Esophagus squamous epithelium (tissue), 5 donors: ENCODE data around the gene TFAP2B. TPM values are rescaled to one million over a fixed set of nuclear protein-coding genes. Genes with fewer than 3 reads are reported as not detected.

Experiments
- DNase-seq: peaks from one replicate; lab custom pipeline; 2025; lab: John Stamatoyannopoulos, UW
- H3K27ac ChIP-seq, 4 donors: fragments of 200-600 bp; sonication (generic); one replicate each; pipeline ENCODE4 v1.5.1; 2016 to 2019; ENCODE audit warnings: mild to moderate bottlenecking in 1 of 4
- H3K27me3 ChIP-seq, 4 donors: fragments of 200-600 bp; sonication (generic); 1 replicate in 3 of 4; 2 replicates in 1 of 4; pipeline versions ENCODE4 v1.5.1 to v1.6.0; 2017 to 2021; ENCODE audit warnings: antibody characterized with exemption in 1 of 4
- H3K36me3 ChIP-seq, 3 donors: fragments of 200-600 bp; sonication (generic); one replicate each; pipeline ENCODE4 v1.5.1; 2016 to 2019
- H3K4me1 ChIP-seq, 3 donors: fragments of 200-600 bp; sonication (generic); one replicate each; pipeline ENCODE4 v1.5.1; 2017 to 2019
- H3K4me3 ChIP-seq, 4 donors: fragments of 200-600 bp; sonication (generic); 1 replicate in 3 of 4; 2 replicates in 1 of 4; pipeline ENCODE4 v1.5.1; 2016 to 2019; ENCODE audit warnings: mild to moderate bottlenecking in 2 of 4, moderate library complexity in 1 of 4
- H3K9me3 ChIP-seq, 3 donors: fragments of 200-600 bp; sonication (generic); one replicate each; pipeline ENCODE4 v1.5.1; 2016 to 2019
- POLR2A ChIP-seq, 4 donors: fragments of 450-650 bp; IDR thresholded peaks; one replicate each; pipeline ENCODE4 v1.6.1; 2017; ENCODE audit warnings: antibody characterized with exemption in 4 of 4, mild to moderate bottlenecking in 4 of 4, moderate library complexity in 3 of 4
- WGBS, 2 donors: methylation state at CpG; one replicate each; pipeline ENCODE4 v1.1.5; 2018; 5-methylcytosine and 5-hydroxymethylcytosine counted together
- intact Hi-C: fragments of 100-400 bp; cut with DNase I; formaldehyde crosslinking; loops from one replicate; pipeline ENCODE4 v1.15.0; 2022
- total RNA-seq, 4 donors: library from RNA; depleted of rRNA; stranded (reverse); fragments of >200 nt; gene quantifications; one replicate each; pipeline ENCODE4 v1.1.0, GENCODE V29; 2016
- TF ChIP-seq, protein P1 (sequence below), 6 experiments: fragments of 450-650 bp in 4 of 6; fragments of 200-600 bp in 2 of 6; sonication (generic) in 2 of 6; IDR thresholded peaks; one replicate each; pipeline ENCODE4 v1.5.1; 2016 to 2019; ENCODE audit warnings: antibody characterized with exemption in 6 of 6, mild to moderate bottlenecking in 4 of 6, moderate library complexity in 4 of 6
- donor health status: DM: yes; HTN: yes; CAD: no.

The TFAP2B gene
- total RNA-seq: 1 to 10 TPM in 3 of 4 donors, under 1 TPM in 1; 0.35 to 4.4 (median 1.8) TPM

DNA sequence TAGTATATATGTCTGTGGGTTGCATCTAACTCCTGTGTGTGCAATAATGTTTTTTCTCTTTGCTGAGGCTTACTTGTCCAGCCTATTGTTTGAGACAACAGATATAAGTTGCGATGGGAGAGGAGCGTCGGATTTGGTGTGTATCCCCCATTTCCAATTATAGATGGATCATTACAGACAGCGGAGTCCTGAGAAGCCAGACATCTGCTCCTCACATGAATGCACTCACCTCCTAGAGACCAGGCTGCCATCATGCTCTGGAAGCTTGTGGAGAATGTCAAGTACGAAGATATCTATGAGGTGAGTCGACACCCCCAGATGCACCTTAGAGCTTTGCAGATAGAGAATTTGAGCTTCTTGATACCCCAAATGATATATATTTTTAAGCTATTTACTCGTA, at the start of gene TFAP2B:
Gene TFAP2B, plus strand, starts transcription at position 199 of the 400 bp plus-strand sequence. Its CDS starts 21 bp downstream, at position 220.
- Histone ChIP-seq H3K36me3 (no peaks in the 10 kb centered on the region), H3K9me3 (no peaks in the 10 kb centered on the region), H3K27me3 (peaks cover 0 to 85% (median 7%) of the 10 kb centered on the region in 4 donors), H3K27ac (peak within 1 kb of the TSS; percentile 61 to 96 (median 89)), H3K4me3 (peak within 1 kb of the TSS; percentile 42 to 64 (median 59)), H3K4me1 (peaks cover 3 to 80% (median 12%) of the 10 kb centered on the region in 3 donors)
- DNase-seq: no peak
- intact Hi-C loops: loop anchor here (5.0 to 10.0 kb wide), 2 partner anchors 724 to 1226 kb away; no protein-coding TSS in a partner anchor
- TF ChIP-seq, protein P1, sequence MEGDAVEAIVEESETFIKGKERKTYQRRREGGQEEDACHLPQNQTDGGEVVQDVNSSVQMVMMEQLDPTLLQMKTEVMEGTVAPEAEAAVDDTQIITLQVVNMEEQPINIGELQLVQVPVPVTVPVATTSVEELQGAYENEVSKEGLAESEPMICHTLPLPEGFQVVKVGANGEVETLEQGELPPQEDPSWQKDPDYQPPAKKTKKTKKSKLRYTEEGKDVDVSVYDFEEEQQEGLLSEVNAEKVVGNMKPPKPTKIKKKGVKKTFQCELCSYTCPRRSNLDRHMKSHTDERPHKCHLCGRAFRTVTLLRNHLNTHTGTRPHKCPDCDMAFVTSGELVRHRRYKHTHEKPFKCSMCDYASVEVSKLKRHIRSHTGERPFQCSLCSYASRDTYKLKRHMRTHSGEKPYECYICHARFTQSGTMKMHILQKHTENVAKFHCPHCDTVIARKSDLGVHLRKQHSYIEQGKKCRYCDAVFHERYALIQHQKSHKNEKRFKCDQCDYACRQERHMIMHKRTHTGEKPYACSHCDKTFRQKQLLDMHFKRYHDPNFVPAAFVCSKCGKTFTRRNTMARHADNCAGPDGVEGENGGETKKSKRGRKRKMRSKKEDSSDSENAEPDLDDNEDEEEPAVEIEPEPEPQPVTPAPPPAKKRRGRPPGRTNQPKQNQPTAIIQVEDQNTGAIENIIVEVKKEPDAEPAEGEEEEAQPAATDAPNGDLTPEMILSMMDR (IDR thresholded peaks at IDR 0.05): no peak
- no peak for TF ChIP-seq POLR2A (IDR thresholded peaks at IDR 0.05)
- WGBS, 2 donors: 19 to 24% methylated on average over 7 of the region's 7 CpGs

DNA sequence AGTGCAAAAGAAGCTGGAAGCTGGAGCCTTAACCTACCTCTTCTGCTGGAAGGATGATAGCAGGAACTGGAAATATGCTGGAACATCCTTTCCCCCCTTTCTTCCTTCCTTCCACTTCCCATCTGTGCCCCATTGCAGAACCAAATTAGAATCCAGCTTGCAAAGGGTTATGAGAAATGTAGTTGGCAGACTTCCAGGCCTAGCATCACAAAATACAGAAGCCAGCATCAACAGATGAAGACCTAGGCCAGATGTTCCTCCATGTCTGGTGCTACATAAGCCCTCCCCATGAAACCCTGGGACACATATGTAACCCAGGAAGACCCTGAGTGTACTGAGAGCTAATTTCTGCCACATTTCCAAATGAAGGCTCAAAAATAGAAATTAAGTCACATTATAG, 40.0 kb upstream of the TFAP2B start:
- TF ChIP-seq, protein P1 (IDR thresholded peaks at IDR 0.05): no peak
- TF ChIP-seq POLR2A (IDR thresholded peaks at IDR 0.05): no peak
- intact Hi-C loops: no loop called here
- Histone ChIP-seq H3K27ac (no peak overlapping the region), H3K9me3 (no peaks in the 10 kb centered on the region), H3K4me1 (no peaks in the 10 kb centered on the region), H3K4me3 (no peak overlapping the region), H3K36me3 (no peaks in the 10 kb centered on the region), H3K27me3 (no peaks in the 10 kb centered on the region)
- DNase-seq: no peak

DNA sequence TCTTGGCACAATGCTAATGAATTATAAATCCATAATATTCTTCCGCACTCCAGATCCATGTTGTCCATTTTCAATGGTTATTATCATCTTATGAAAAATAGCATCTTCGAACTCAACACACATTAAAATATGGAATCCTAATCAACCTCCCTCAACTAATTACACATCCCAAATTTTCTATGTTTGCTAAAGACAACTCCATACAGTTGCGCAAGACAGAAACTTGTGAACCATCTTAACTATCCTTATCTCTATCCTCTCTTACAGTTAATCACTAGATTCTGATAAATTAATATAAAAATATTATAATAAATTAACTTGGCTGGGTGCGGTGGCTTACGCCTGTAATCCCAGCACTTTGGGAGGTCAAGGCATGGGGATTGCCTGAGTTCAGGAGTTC, 38.3 kb upstream of the TFAP2B start:
- WGBS, 2 donors: 89 to 96% methylated on average over 5 of the region's 5 CpGs
- no peak overlapping the region for H3K27ac ChIP-seq
- no peaks in the 10 kb centered on the region for H3K27me3 ChIP-seq
- H3K9me3 ChIP-seq: no peaks in the 10 kb centered on the region
- H3K4me1 ChIP-seq: no peaks in the 10 kb centered on the region
- H3K36me3 ChIP-seq: no peaks in the 10 kb centered on the region
- H3K4me3 ChIP-seq: no peak overlapping the region
- TF ChIP-seq, protein P1 (IDR thresholded peaks at IDR 0.05): no peak
- no peak for TF ChIP-seq POLR2A (IDR thresholded peaks at IDR 0.05)
- no peak for DNase-seq
- intact Hi-C loops: no loop called here

DNA sequence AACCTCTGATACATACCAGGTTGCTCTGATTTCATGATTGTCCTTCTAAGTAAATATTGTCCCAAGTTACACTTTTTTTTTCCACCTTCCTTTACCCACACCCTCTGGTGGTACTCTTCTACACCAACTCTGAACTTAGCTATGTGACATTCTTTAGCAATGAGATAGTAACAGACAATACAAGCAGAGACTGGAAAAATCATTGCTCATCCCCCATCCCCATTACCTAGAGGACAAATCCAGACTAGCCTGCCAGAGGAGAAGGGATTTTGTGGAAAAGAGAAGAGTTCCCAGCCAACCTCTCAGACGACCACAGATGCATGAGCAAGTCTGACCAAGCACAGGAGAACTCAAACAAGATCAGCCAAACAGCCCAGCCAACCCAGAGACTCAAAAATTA, 32.8 kb upstream of the TFAP2B start:
- 14 to 19% methylated on average over 1 of the region's 1 CpG for WGBS, 2 donors
- H3K36me3 ChIP-seq: no peaks in the 10 kb centered on the region
- DNase-seq: no peak
- H3K4me1 ChIP-seq: no peaks in the 10 kb centered on the region
- H3K4me3 ChIP-seq: no peak overlapping the region
- no peak overlapping the region for H3K27ac ChIP-seq
- H3K27me3 ChIP-seq: no peaks in the 10 kb centered on the region
- H3K9me3 ChIP-seq: no peaks in the 10 kb centered on the region
- intact Hi-C loops: no loop called here
- TF ChIP-seq, protein P1 (IDR thresholded peaks at IDR 0.05): no peak
- no peak for TF ChIP-seq POLR2A (IDR thresholded peaks at IDR 0.05)

DNA sequence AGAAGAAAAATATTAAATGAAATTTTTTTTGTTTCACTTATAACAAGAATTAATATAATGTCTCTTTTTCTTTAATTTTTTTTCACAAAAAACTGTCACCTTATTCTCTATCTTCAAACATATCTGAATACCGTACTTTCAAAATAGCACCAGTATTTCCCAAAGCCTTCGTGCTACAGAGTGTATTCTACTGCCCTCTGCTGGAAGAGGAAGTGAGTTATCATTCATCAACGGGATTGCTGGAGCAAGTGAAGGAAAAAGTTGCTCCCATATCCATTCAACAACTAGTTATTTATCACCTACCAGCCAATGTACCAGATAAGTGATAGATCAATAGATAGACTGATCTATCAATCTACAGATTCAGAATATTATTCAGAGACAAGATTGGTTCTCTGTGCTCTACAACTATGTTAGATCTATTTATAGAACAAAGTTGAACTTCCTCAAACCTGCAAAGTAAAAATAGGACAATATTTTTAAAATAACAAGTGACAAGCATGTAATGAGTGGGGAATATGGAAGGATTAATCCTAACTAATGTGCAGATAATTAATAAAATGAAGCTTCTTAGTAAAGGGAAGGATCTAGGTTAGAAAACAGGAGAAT, 26.7 kb upstream of the TFAP2B start:
- H3K4me3 ChIP-seq: no peak overlapping the region
- peaks cover 0 to 3% (median 0%) of the 10 kb centered on the region in 4 donors for H3K27me3 ChIP-seq
- no peaks in the 10 kb centered on the region for H3K9me3 ChIP-seq
- H3K27ac ChIP-seq: no peak overlapping the region
- no peaks in the 10 kb centered on the region for H3K36me3 ChIP-seq
- intact Hi-C loops: no loop called here
- H3K4me1 ChIP-seq: no peaks in the 10 kb centered on the region
- DNase-seq: no peak
- 2 to 4% methylated on average over 3 of the region's 3 CpGs for WGBS, 2 donors
- no peak for TF ChIP-seq POLR2A (IDR thresholded peaks at IDR 0.05)
- TF ChIP-seq, protein P1 (IDR thresholded peaks at IDR 0.05): peak in 5 of 6 experiments; percentile 35 to 60 (median 46)
